Tibial artery (tissue), 4 donors: ENCODE measurements around the gene SEZ6.

ENCODE experiments used
- DNase-seq, 2 donors: peaks; one replicate each; pipeline ENCODE4 v3.0.0-alpha.2; 2019
- H3K27ac ChIP-seq, 2 donors: fragments of 200-600 bp; sonication (generic) in 1 of 2; 1 replicate in 1 of 2; 2 replicates in 1 of 2; pipeline ENCODE4 v1.5.1; 2018 to 2019; ENCODE audit warnings: mild to moderate bottlenecking in 1 of 2
- H3K27me3 ChIP-seq, 2 donors: fragments of 200-600 bp; sonication (generic) in 1 of 2; one replicate each; pipeline versions ENCODE4 v1.5.1 to v1.6.0; 2016 to 2019
- H3K36me3 ChIP-seq, 3 donors: fragments of 200-600 bp; sonication (generic) in 2 of 3; one replicate each; pipeline ENCODE4 v1.5.1; 2016 to 2019; ENCODE audit warnings: mild to moderate bottlenecking in 2 of 3
- H3K4me1 ChIP-seq, 4 donors: fragments of 200-600 bp; sonication (generic) in 2 of 4; 1 replicate in 3 of 4; 2 replicates in 1 of 4; pipeline ENCODE4 v1.5.1; 2016 to 2019
- H3K4me3 ChIP-seq, 2 donors: fragments of 200-600 bp; sonication (generic) in 1 of 2; 1 replicate in 1 of 2; 2 replicates in 1 of 2; pipeline ENCODE4 v1.5.1; 2018 to 2019; ENCODE audit warnings: mild to moderate bottlenecking in 2 of 2
- H3K9me3 ChIP-seq, 3 donors: fragments of 200-600 bp; sonication (generic) in 1 of 3; one replicate each; pipeline ENCODE4 v1.5.1; 2016 to 2019
- intact Hi-C: fragments of 100-400 bp; cut with DNase I; formaldehyde crosslinking; loops from one replicate; pipeline ENCODE4 v1.15.0; 2023; ENCODE audit warnings: low total_unique reads
- TF ChIP-seq, protein P1 (sequence below), 2 experiments: fragments of 200-600 bp in 1 of 2; fragments of 450-650 bp in 1 of 2; IDR thresholded peaks; one replicate each; pipeline ENCODE4 v1.5.1; 2017 to 2019; ENCODE audit warnings: antibody characterized with exemption in 2 of 2, mild to moderate bottlenecking in 1 of 2, moderate library complexity in 1 of 2

The SEZ6 gene

DNA sequence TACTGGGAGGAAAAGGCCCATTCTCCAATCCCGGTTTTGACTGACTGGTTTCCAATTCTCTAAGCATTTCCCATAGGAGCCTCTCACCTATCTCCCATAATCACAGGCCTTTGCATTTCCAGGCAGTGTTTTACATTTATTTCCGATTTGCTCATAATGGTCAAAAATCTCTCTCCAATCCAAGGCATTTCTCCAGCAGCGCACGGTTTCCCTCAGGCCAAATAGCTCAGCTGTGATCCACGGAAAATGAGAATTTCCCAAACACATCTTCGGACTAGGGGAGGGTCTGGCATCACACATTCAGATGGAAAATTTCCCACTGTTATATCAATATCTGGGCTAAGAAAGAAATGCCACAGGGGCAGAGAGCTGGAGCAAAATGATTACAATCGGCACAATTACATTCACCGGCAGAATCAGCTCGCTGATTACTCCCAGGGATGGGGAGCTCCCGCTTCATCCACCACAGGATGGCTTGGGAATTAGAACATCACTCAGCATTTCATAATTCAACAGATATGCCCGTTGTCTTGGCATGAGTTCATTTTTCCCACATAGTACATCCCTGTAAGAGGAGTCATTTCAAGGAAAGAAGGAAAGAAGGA, 43.8 kb upstream of the SEZ6 start:
- DNase-seq = no peak
- no peaks in the 10 kb centered on the region for H3K36me3 ChIP-seq
- H3K4me1 ChIP-seq = no peaks in the 10 kb centered on the region
- TF ChIP-seq, protein P1, sequence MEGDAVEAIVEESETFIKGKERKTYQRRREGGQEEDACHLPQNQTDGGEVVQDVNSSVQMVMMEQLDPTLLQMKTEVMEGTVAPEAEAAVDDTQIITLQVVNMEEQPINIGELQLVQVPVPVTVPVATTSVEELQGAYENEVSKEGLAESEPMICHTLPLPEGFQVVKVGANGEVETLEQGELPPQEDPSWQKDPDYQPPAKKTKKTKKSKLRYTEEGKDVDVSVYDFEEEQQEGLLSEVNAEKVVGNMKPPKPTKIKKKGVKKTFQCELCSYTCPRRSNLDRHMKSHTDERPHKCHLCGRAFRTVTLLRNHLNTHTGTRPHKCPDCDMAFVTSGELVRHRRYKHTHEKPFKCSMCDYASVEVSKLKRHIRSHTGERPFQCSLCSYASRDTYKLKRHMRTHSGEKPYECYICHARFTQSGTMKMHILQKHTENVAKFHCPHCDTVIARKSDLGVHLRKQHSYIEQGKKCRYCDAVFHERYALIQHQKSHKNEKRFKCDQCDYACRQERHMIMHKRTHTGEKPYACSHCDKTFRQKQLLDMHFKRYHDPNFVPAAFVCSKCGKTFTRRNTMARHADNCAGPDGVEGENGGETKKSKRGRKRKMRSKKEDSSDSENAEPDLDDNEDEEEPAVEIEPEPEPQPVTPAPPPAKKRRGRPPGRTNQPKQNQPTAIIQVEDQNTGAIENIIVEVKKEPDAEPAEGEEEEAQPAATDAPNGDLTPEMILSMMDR (IDR thresholded peaks at IDR 0.05) = no peak
- H3K4me3 ChIP-seq = no peak overlapping the region
- intact Hi-C loops = loop anchor here (10.0 kb wide), 1 partner anchor 55 kb away; no protein-coding TSS in a partner anchor
- no peaks in the 10 kb centered on the region for H3K27me3 ChIP-seq
- H3K9me3 ChIP-seq = no peaks in the 10 kb centered on the region
- H3K27ac ChIP-seq = no peak overlapping the region

DNA sequence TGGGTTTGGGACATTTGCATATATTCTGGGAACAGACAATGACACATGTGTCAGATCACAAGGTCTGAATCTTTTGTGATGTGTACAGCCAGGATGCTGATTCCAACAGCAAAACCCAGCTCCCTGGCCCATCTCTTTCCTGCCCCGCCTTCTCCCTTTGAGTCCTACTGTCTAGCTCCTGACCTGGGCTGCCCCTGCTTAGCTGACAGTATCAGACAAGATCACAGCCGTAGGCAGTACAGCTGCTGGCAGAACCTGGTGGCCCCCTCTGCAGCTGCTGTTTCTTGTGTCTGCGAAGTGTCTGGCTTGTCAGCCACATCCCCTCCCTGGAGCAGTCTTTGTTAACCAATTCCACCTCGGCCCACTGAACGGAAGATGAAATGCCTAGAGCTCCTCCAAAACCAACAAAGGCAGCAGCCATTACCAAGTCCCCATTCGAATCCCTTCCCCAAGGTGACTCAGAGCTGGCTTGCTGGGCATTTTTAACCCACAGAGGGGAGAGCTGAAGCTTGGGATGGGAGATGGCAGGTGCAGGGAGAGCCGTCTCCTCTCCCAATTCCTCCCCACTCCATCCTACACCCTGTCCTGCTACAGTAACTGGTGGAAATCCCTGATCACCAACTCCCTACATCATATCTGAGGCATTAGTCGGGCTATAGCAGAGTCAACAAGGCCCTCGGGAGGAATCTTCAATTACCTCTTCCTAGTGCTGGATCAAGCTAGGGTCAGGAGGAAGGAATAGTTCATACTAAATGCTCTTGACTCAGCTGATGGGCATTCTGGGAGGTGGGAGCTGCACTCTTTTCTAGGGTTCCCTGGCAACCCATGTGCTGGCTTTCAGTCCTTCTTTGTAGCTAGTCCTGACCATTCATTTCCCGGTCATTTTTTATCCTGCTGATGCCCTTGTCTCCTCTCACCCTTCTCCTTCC, 42.9 kb upstream of the SEZ6 start:
- DNase-seq = no peak
- intact Hi-C loops = no loop called here
- H3K36me3 ChIP-seq = no peaks in the 10 kb centered on the region
- no peaks in the 10 kb centered on the region for H3K9me3 ChIP-seq
- TF ChIP-seq, protein P1 (IDR thresholded peaks at IDR 0.05) = no peak
- H3K27ac ChIP-seq = no peak overlapping the region
- no peak overlapping the region for H3K4me3 ChIP-seq
- H3K27me3 ChIP-seq = no peaks in the 10 kb centered on the region
- no peaks in the 10 kb centered on the region for H3K4me1 ChIP-seq

DNA sequence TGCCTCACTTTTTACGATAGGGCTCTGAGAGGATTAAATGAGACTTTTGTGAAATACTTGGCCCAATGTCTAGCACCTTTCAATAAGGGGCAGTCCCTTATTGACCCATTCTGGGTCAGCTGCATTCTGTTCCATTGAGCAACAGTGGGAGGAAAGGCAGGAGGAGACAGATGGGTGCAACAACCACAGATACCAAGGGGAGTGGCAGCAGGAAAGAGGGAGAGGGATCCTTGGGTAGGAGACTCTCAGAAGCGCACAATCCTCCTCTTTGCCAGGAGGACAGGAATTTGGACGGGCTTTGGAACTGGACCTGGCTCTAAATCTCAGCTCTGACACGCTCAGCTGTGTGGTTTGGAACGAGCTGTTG, 40.6 kb upstream of the SEZ6 start:
- H3K4me3 ChIP-seq = no peak overlapping the region
- H3K4me1 ChIP-seq = peaks cover 0 to 6% (median 2%) of the 10 kb centered on the region in 4 donors
- TF ChIP-seq, protein P1 (IDR thresholded peaks at IDR 0.05) = no peak
- H3K27ac ChIP-seq = no peak overlapping the region
- no peaks in the 10 kb centered on the region for H3K36me3 ChIP-seq
- H3K9me3 ChIP-seq = no peaks in the 10 kb centered on the region
- DNase-seq = no peak
- intact Hi-C loops = no loop called here
- peaks cover 0 to 2% of the 10 kb centered on the region in 2 donors for H3K27me3 ChIP-seq

DNA sequence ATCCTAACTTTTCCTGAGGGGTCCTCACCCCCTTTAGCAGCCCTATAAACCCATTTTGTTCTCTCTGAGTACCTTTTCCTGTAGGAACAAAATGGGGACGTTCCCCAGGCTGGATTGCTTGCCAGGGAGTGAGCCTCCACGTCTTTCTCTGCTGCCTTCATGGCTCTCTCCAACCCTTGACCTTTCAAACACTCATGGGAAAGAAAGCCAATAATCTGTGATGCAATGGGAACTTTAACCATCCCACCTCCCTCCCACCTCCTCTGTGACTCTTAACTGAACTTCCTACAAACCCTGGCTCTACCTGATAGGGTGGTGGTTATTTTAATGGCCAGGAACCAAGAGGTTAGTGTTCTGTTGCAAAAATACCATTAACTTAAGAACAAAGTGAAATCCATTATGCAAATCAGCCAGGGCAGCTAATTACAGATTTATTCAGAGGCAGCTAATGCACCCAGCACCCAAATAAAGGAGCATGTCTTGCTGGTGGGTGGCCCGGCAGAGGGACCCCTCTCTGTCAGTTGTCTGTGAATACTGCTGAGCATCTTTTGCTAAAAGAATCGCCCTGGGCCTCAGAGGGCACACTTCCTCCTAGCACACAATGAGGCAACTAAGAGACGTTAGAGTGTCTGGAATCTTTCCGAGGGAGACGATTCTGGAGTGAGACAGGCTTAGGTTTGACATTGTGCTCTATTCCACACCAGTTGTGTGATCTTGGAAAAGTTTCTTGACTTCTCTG, 40.1 kb upstream of the SEZ6 start:
- Histone ChIP-seq H3K4me3 (no peak overlapping the region), H3K9me3 (no peaks in the 10 kb centered on the region), H3K27me3 (peaks cover 0 to 2% of the 10 kb centered on the region in 2 donors), H3K27ac (no peak overlapping the region), H3K4me1 (peaks cover 0 to 6% (median 2%) of the 10 kb centered on the region in 4 donors), H3K36me3 (no peaks in the 10 kb centered on the region)
- TF ChIP-seq, protein P1 (IDR thresholded peaks at IDR 0.05) = no peak
- intact Hi-C loops = no loop called here
- no peak for DNase-seq

DNA sequence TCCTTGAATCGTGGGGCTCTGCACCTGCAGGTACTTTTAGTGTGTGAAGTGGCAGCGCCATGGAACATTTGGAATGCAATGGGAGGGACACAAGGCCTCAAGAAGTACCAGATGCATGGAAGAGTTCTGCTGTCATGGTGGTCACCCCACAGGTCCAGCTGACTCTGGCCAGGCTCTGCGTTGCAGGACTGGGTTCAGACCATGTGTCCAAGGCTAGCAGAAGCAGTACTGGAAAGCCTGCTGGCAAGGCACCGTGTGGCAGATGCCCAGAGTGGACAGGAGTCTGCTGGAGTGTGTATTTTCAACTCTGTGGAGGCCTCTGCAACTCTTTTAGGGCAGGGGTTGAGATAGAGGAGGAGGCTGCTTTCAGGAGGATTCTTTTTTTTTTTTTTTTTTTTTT, 39.2 kb upstream of the SEZ6 start:
- DNase-seq = no peak
- H3K27me3 ChIP-seq = peaks cover 0 to 2% of the 10 kb centered on the region in 2 donors
- peaks cover 0 to 6% (median 2%) of the 10 kb centered on the region in 4 donors for H3K4me1 ChIP-seq
- no peak overlapping the region for H3K27ac ChIP-seq
- intact Hi-C loops = no loop called here
- no peaks in the 10 kb centered on the region for H3K9me3 ChIP-seq
- TF ChIP-seq, protein P1 (IDR thresholded peaks at IDR 0.05) = no peak
- no peaks in the 10 kb centered on the region for H3K36me3 ChIP-seq
- H3K4me3 ChIP-seq = no peak overlapping the region
